HepG2 (cell line): ENCODE data around the gene ALDH3B2. TPM values are rescaled to one million over a fixed set of nuclear protein-coding genes. Genes with fewer than 3 reads are reported as not detected.

Experiments used
- ADNP ChIP-seq: sonication (generic); formaldehyde crosslinking; IDR thresholded peaks from 2 replicates; pipeline ENCODE4 v1.4.0; 2020; ENCODE audit warnings: missing genetic modification reagents
- ARID4A ChIP-seq: sonication (generic); formaldehyde crosslinking; IDR thresholded peaks from 2 replicates; pipeline ENCODE4 v1.5.0; 2020; ENCODE audit warnings: mild to moderate bottlenecking, missing genetic modification reagents, borderline replicate concordance
- ARNT2 ChIP-seq: sonication (generic); formaldehyde crosslinking; IDR thresholded peaks from 2 replicates; pipeline ENCODE4 v1.8.0; 2022; ENCODE audit warnings: mild to moderate bottlenecking, low read depth, missing genetic modification reagents, moderate library complexity
- CAMTA2 ChIP-seq: sonication (generic); formaldehyde crosslinking; IDR thresholded peaks from 2 replicates; pipeline ENCODE4 v1.4.0; 2020; ENCODE audit warnings: mild to moderate bottlenecking, missing genetic modification reagents, borderline replicate concordance
- HNF4G ChIP-seq, 2 experiments: sonication (generic) in 1 of 2; formaldehyde crosslinking in 1 of 2; IDR thresholded peaks; 2 replicates each; pipeline versions ENCODE4 v1.4.0 to v1.6.1; 2011 to 2020; ENCODE audit warnings: borderline replicate concordance in 2 of 2, low read depth in 2 of 2, mild to moderate bottlenecking in 2 of 2, low read length in 1 of 2, missing genetic modification reagents in 1 of 2, moderate library complexity in 1 of 2
- MED8 ChIP-seq: sonication (generic); formaldehyde crosslinking; IDR thresholded peaks from 2 replicates; pipeline ENCODE4 v1.8.1; 2023; ENCODE audit warnings: mild to moderate bottlenecking, missing genetic modification reagents; ENCODE audit not compliant: insufficient replicate concordance
- MTERF4 ChIP-seq: sonication (generic); formaldehyde crosslinking; IDR thresholded peaks from 2 replicates; pipeline ENCODE4 v1.8.0; 2023; ENCODE audit warnings: mild to moderate bottlenecking, missing genetic modification reagents
- NFIB ChIP-seq: sonication (generic); formaldehyde crosslinking; IDR thresholded peaks from 2 replicates; pipeline ENCODE4 v1.9.0; 2021; ENCODE audit warnings: missing genetic modification reagents, mild to moderate bottlenecking, borderline replicate concordance
- RFX3 ChIP-seq: IDR thresholded peaks from 2 replicates; pipeline ENCODE4 v1.6.1; 2016; ENCODE audit warnings: missing biosample characterization, missing genetic modification reagents
- TFDP2 ChIP-seq: sonication (generic); formaldehyde crosslinking; IDR thresholded peaks from 2 replicates; pipeline ENCODE4 v1.4.0; 2020; ENCODE audit warnings: missing genetic modification reagents
- ZNF292 ChIP-seq: sonication (generic); formaldehyde crosslinking; IDR thresholded peaks from 2 replicates; pipeline ENCODE4 v1.8.1; 2022; ENCODE audit warnings: mild to moderate bottlenecking, low read depth, missing genetic modification reagents, borderline replicate concordance
- ZNF354B ChIP-seq: sonication (generic); formaldehyde crosslinking; IDR thresholded peaks from 2 replicates; pipeline ENCODE4 v1.8.0; 2022; ENCODE audit warnings: mild to moderate bottlenecking, missing genetic modification reagents
- ZNF761 ChIP-seq: sonication (generic); formaldehyde crosslinking; conservative IDR thresholded peaks from 2 replicates; pipeline ENCODE4 v1.4.0; 2020; ENCODE audit warnings: mild to moderate bottlenecking, missing genetic modification reagents
- polyA plus RNA-seq, 8 experiments: library from polyadenylated mRNA; depleted of rRNA in 3 of 8; stranded (reverse) in 7 of 8; unstranded in 1 of 8; fragments of >200 nt; fragmentation: Illumina TruSeq in 4 of 8; extraction: Trizol in 4 of 8; gene quantifications; 2 replicates each; pipeline versions ENCODE4 v1.2.1 to v1.2.3, GENCODE V29; 2011 to 2016; ENCODE audit warnings: low read depth in 4 of 8, missing spikeins in 1 of 8, mixed read lengths in 1 of 8; ENCODE audit not compliant: insufficient read depth in 1 of 8
- total RNA-seq, 5 experiments: library from RNA; depleted of rRNA; stranded (reverse); fragments of >200 nt; fragmentation: Illumina TruSeq; extraction: Trizol; gene quantifications; 2 replicates each; pipeline ENCODE4 v1.2.3, GENCODE V29; 2016; ENCODE audit warnings: low read depth in 1 of 5
- TF ChIP-seq, protein P1 (sequence below): IDR thresholded peaks from 2 replicates; pipeline ENCODE4 v1.6.1; 2016; ENCODE audit warnings: mild to moderate bottlenecking
- TF ChIP-seq, protein P2 (sequence below): sonication (generic); formaldehyde crosslinking; IDR thresholded peaks from 2 replicates; pipeline ENCODE4 v1.8.0; 2022; ENCODE audit warnings: mild to moderate bottlenecking, missing genetic modification reagents
- TF ChIP-seq, protein P3 (sequence below): sonication (generic); formaldehyde crosslinking; IDR thresholded peaks from 2 replicates; pipeline ENCODE4 v1.5.1; 2020; ENCODE audit warnings: mild to moderate bottlenecking, missing genetic modification reagents, borderline replicate concordance

Gene ALDH3B2
- total and polyA plus RNA-seq, 2 of the 13 experiments (the other 11 are each of a cell fraction or from before 2014, with no cell fraction given), result not detected

DNA sequence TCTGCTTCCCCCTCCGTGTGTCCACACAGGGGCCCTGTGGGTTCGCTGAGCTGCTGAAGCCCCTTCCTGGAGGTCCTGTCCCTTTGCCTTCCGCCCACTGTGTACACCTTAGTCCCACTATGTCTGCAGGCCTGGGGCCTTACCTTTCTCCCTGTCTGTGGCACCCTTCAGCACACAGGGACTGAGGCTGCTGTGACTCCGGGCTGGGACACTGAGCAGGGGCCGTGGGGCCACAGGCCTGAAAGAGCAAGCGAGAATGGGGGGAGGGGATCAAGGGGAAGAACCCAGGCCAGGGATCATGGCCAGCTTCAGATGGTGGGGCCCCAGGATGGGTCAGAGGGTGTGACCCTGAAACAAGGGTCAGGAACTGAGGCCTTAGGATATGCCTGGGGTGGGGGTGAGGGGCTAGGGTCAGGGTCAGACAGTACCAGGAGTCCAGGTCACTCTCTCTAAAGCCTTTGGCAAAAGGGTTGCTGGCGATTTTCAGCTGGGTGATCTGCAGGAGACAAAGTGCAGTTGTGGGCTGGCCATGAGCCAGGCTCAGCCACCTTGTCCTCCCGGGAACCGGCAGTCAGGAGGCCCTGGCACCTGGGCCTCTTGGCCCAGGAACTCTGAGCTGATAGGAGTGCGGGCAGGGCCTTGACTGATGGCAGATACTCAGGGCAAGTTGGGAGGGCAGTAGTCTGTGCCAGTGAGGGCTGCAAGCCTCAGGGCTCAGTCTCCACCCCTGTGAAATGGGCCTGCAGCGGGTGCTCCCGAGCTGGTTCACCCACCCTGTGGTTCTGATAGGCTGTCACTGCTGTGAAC is 42.0 kb downstream of the ALDH3B2 start (continued):
- TF ChIP-seq ADNP (CRISPR knock-in tag) (peak; percentile 94), ZNF292 (peak; percentile 80), MTERF4 (CRISPR knock-in tag) (no peak), ZNF354B (CRISPR knock-in tag) (no peak), RFX3 (CRISPR knock-in tag) (no peak), CAMTA2 (CRISPR knock-in tag) (no peak), NFIB (no peak), HNF4G (IDR thresholded peaks at IDR 0.05; ENCODE audit: borderline replicate concordance, low read depth, low read length) (peak; percentile 88), HNF4G (CRISPR knock-in tag; IDR thresholded peaks at IDR 0.05; ENCODE audit: borderline replicate concordance, low read depth) (peak; percentile 81), MED8 (CRISPR knock-in tag) (no peak), ZNF761 (0 out of 2 replicates have a peak, but pooled peaks have one; percentile 6), ARID4A (CRISPR knock-in tag) (peak; percentile 31; the same call in 1 of the 2 replicates), TFDP2 (no peak), ARNT2 (CRISPR knock-in tag) (peak; percentile 64; the same call in 1 of the 2 replicates)
- TF ChIP-seq, protein P1, sequence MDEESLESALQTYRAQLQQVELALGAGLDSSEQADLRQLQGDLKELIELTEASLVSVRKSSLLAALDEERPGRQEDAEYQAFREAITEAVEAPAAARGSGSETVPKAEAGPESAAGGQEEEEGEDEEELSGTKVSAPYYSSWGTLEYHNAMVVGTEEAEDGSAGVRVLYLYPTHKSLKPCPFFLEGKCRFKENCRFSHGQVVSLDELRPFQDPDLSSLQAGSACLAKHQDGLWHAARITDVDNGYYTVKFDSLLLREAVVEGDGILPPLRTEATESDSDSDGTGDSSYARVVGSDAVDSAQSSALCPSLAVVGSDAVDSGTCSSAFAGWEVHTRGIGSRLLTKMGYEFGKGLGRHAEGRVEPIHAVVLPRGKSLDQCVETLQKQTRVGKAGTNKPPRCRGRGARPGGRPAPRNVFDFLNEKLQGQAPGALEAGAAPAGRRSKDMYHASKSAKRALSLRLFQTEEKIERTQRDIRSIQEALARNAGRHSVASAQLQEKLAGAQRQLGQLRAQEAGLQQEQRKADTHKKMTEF (CRISPR knock-in tag), result 0 out of 2 replicates have a peak, but pooled peaks have one; percentile 15
- TF ChIP-seq, protein P2, sequence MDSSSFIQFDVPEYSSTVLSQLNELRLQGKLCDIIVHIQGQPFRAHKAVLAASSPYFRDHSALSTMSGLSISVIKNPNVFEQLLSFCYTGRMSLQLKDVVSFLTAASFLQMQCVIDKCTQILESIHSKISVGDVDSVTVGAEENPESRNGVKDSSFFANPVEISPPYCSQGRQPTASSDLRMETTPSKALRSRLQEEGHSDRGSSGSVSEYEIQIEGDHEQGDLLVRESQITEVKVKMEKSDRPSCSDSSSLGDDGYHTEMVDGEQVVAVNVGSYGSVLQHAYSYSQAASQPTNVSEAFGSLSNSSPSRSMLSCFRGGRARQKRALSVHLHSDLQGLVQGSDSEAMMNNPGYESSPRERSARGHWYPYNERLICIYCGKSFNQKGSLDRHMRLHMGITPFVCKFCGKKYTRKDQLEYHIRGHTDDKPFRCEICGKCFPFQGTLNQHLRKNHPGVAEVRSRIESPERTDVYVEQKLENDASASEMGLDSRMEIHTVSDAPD (CRISPR knock-in tag), result no peak; the same call in 1 of the 2 replicates
- TF ChIP-seq, protein P3, sequence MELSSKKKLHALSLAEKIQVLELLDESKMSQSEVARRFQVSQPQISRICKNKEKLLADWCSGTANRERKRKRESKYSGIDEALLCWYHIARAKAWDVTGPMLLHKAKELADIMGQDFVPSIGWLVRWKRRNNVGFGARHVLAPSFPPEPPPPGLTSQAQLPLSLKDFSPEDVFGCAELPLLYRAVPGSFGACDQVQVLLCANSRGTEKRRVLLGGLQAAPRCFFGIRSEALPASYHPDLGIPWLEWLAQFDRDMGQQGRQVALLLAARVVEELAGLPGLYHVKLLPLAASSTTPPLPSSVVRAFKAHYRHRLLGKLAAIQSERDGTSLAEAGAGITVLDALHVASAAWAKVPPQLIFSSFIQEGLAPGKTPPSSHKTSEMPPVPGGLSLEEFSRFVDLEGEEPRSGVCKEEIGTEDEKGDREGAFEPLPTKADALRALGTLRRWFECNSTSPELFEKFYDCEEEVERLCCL (CRISPR knock-in tag), result no peak
